HG03432 (cell line): ENCODE results near the gene PRTG.
A peak's percentile ranks its signal among the peaks of the same experiment; 100 is the strongest.
"Not testable (repeated sequence)": the region's sequence is repeated elsewhere in the genome, so short reads cannot be mapped to it uniquely, and the experiment has no call there.

Experiments used
- ATAC-seq: cut with Tn5 transposase; IDR thresholded peaks from one replicate; pipeline ENCODE4 v1.9.1; 2021; ENCODE audit warnings: mild to moderate bottlenecking, moderate library complexity; ENCODE audit not compliant: unreplicated experiment

Gene PRTG

GRCh38 chr15:55743729-55744655, 1.0 kb upstream of the PRTG start:
- no peak for ATAC-seq

- peak; percentile 51 for ATAC-seq
These were observed 440 bp downstream of the PRTG start for GRCh38 chr15:55742498-55742926.

GRCh38 chr15:55741833-55742497, 987 bp downstream of the PRTG start:
- ATAC-seq, result peak; percentile 44

DNA sequence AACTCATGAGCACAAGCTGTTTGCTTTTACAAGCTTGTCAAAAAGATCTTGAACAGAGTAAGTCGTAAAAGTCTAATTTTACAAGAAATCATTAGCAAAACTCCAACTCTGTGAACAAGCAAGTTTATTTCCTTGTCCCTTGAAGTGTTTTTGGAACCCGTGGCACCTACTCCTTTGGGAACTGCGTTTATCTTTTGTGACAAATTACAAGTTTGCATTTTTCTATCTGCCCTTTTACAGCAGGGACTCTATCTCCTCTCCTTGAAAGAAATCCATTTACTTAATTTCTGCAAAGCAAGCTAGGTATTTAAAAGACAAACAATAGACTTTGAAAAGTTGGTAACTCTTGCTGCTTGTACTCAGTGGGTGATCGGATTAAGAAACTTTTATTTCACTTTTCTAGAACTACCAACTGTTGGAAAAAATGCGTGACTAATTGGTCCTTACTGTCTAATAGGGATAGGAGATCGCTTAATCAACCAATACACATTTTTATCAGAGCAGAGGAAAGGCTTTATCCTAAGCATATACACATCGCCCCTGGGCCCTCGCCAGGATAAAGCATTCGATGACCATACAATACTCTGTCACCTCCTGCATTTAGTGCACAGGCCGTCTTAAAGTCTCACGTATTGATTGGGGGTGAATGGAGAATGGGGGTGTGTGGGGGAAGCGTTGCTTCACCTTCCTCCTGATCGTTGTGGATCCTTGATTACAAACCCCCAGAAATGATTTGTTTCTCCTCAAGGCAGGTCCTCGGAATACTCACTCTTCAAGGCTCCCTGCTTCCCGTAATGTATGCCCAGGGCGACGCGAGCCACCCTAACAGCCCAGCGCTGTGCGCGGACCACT, 1.7 kb downstream of the PRTG start:
- ATAC-seq, result no peak

GRCh38 chr15:55740359-55740878, 2.5 kb downstream of the PRTG start:
- ATAC-seq, result no peak

- ATAC-seq, result no peak
These were observed 3.3 kb downstream of the PRTG start for GRCh38 chr15:55739641-55740040.

DNA sequence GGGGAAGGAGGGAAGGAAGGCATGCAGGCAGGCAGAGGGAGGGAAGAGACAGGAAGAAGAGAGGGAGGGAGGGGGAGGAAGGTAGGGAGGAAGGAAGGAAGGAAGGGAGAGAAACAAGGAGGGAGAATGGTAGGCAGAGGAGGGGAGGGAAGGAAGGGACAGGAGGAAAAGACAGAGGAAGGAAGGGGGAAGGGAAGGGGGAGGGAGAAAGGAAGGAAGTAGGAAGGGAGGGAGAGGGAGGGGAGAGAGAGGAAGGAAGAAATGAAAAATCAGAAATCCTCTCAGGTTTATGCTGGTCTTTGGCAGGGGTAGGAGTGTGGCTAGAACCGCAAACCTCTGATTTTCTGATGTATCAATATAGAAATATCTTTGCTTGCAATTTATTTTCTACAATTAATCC, 4.2 kb downstream of the PRTG start:
- ATAC-seq, result no peak

- ATAC-seq, result no peak
These were observed 5.6 kb downstream of the PRTG start for GRCh38 chr15:55737373-55737772.

DNA sequence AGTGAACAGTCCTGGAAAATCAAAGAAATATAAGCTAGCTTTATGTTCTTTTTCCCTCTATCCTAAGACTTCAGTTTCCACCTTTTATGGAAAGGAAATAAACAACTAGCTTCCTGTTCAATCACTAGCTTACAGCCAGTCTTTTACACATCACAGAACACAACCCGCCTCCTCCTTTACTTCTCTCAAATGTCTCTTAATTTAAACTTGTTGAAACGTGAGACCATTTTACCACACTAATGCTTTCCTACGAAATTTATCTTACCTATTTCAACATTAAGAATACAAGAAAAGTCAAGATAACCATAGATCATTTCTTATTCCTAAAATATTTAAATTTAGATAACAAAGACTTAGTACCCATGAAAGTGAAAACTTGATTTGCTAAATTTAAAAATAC, 6.2 kb downstream of the PRTG start:
- ATAC-seq, result no peak

DNA sequence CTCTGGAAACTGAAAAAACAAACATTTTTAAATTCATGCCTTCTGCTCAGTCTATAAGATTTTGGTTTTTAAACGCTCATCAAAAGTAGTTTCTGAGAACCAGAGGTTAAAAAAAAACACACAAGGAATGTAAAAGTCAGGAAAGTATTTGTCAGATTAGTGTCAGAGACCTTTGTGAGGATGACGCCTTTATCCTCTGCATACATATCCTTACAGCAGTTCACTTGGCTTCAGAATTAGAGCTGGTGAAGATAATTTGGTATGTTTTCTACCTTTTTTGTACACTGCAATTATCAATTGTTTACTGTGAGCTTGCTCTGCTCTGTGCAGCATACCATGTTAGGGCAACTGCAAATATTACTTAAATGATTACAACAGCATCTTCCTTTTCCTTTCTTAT, 8.3 kb downstream of the PRTG start:
- no peak for ATAC-seq

GRCh38 chr15:55733461-55733860, 9.5 kb downstream of the PRTG start:
- ATAC-seq, result not testable (repeated sequence)

GRCh38 chr15:55721554-55722185, 21.3 kb downstream of the PRTG start:
- no peak for ATAC-seq

- no peak for ATAC-seq
These were observed 27.4 kb downstream of the PRTG start for GRCh38 chr15:55715355-55716076.

- no peak for ATAC-seq
These were observed 28.9 kb downstream of the PRTG start for GRCh38 chr15:55714064-55714463.

- ATAC-seq, result no peak
These were observed 30.6 kb downstream of the PRTG start for GRCh38 chr15:55712363-55712762.

DNA sequence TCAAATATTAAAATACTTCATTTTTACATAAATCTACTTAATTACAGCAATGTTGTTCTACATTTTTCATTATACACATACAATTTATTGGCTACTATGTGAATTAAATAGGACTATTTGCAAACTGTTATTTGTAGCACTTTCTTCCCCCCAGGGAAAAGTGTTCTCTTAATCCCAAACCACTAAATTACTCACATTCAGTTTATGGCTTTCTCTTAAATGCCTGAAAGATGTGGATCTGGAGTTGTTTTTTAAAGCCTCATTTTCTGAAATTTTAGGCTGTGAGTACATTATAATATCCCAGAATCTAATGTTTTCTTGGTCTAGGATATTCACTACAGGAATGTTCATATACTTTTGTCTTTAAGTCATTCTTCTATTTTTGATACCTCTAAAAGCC, 32.7 kb downstream of the PRTG start:
- ATAC-seq, result no peak

DNA sequence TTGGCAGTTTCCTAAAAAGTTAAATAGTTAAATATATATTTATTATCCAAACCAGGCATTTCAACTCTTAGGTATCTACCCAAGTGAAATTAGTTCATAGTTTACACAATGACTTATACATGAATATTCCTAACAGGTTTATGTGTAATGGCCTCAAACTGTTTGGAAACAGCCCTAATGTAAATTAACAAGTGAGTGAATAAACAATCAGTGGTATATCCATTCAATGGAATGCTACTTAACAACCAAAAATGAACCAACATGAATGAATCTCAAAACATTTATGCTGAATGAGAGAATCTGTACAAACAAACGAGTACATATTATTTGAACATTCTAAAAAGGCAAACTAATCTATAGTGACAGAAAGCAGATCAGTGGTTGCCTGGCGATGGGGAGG, 33.5 kb downstream of the PRTG start:
- no peak for ATAC-seq

DNA sequence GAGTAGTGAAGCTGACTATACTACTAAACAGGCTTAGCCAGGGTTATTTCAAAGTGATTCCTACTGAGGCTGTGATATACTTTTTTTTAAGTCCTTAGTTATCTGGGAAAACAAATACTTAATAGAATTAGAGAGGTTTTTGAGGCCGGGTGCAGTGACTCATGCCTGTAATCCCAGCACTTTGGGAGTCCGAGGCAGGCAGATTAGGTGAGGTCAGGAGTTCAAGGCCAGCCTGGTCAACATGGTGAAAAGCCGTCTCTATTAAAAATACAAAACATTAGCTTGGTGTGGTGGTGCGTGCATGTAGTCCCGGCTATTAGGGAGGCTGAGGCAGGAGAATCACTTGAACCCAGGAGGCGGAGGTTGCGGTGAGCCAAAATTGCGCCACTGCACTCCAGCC, 34.2 kb downstream of the PRTG start:
- no peak for ATAC-seq

DNA sequence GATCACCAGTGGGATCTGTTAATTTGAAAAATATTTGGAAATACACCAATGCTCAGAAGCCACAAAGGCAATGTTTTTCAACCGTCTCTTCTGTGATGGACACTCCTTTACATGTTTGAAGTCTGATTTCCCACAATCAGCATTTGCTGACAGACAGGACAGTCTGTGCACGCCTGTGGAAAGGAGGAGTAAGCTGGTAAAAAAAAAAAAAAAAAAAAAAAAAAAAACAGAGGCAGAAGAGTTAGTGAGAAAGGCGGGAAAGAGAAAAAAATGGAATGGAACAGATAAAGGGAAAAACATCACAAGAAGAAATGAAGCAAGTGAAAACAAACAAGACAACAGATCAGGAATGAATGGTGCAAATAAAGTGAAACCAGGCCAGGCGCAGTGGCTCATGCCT, 35.0 kb downstream of the PRTG start:
- ATAC-seq, result no peak

DNA sequence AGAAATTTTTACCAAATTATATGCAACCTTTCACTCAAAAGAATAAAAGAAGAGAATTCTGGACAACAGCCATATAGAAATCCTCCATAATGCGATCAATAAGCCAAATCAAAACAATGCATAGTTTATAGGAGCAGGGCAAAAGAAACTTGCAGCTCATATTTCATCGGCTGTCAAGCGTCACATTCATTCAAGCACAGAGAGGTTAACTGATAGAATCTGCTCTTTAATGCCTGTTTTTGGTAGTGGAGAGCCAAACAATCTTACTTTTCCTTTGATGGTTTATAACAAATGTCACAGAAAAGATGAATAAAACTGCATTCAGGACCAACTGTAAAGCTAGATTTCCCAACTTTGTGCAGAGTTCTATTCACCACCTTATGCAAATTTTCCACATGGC, 35.4 kb downstream of the PRTG start:
- no peak for ATAC-seq
